Parathyroid adenoma (tissue), 2 donors: ENCODE results near the gene PPIL1.
A peak's percentile ranks its signal among the peaks of the same experiment; 100 is the strongest.

ENCODE experiments used
- H2AFZ ChIP-seq: fragments of 300-600 bp; sonication (generic); one replicate; pipeline ENCODE4 v1.7.0; 2017; ENCODE audit warnings: antibody characterized with exemption, mild to moderate bottlenecking
- H3K27ac ChIP-seq: fragments of 300-600 bp; sonication (generic); one replicate; pipeline ENCODE4 v1.7.0; 2017
- H3K27me3 ChIP-seq: fragments of 300-600 bp; sonication (generic); one replicate; pipeline ENCODE4 v1.7.0; 2017; ENCODE audit warnings: low read length; ENCODE audit not compliant: control insufficient read depth, insufficient read depth
- H3K36me3 ChIP-seq: fragments of 300-600 bp; sonication (generic); one replicate; pipeline ENCODE4 v1.7.0; 2017; ENCODE audit warnings: low read length; ENCODE audit not compliant: control insufficient read depth, insufficient read depth
- H3K4me1 ChIP-seq: fragments of 300-600 bp; sonication (generic); one replicate; pipeline ENCODE4 v1.7.0; 2017; ENCODE audit warnings: control low read depth
- H3K4me2 ChIP-seq: fragments of 300-600 bp; sonication (generic); one replicate; pipeline ENCODE4 v1.7.0; 2017; ENCODE audit warnings: low read length
- H3K4me3 ChIP-seq: fragments of 300-600 bp; sonication (generic); one replicate; pipeline ENCODE4 v1.7.0; 2017; ENCODE audit warnings: low read depth, low read length
- H3K79me2 ChIP-seq: fragments of 300-600 bp; sonication (generic); one replicate; pipeline ENCODE4 v1.7.0; 2017; ENCODE audit warnings: control low read depth
- H3K9ac ChIP-seq: fragments of 300-600 bp; sonication (generic); one replicate; pipeline ENCODE4 v1.7.0; 2017; ENCODE audit warnings: mild to moderate bottlenecking
- H3K9me3 ChIP-seq: fragments of 300-600 bp; sonication (generic); one replicate; pipeline ENCODE4 v1.7.0; 2017; ENCODE audit warnings: low read length; ENCODE audit not compliant: control insufficient read depth
- TF ChIP-seq, protein P1 (sequence below): fragments of 300-600 bp; sonication (generic); IDR thresholded peaks from one replicate; pipeline ENCODE4 v1.7.0; 2017; ENCODE audit warnings: antibody characterized with exemption, mild to moderate bottlenecking
- donor health status: primary hyperparathyroidism.

The PPIL1 gene

GRCh38 chr6:36874443-36875249 lies at the start of gene PPIL1:
PPIL1 (minus strand) TSS chr6:36874803; CDS start chr6:36874772, 31 bp downstream.
- no peaks in the 10 kb centered on the region for H3K27me3 ChIP-seq
- peaks cover 5% of the 10 kb centered on the region for H3K4me1 ChIP-seq
- peak within 1 kb of the TSS; percentile 94 for H3K27ac ChIP-seq
- H3K9me3 ChIP-seq: no peaks in the 10 kb centered on the region
- no peaks in the 10 kb centered on the region for H3K36me3 ChIP-seq
- TF ChIP-seq, protein P1, sequence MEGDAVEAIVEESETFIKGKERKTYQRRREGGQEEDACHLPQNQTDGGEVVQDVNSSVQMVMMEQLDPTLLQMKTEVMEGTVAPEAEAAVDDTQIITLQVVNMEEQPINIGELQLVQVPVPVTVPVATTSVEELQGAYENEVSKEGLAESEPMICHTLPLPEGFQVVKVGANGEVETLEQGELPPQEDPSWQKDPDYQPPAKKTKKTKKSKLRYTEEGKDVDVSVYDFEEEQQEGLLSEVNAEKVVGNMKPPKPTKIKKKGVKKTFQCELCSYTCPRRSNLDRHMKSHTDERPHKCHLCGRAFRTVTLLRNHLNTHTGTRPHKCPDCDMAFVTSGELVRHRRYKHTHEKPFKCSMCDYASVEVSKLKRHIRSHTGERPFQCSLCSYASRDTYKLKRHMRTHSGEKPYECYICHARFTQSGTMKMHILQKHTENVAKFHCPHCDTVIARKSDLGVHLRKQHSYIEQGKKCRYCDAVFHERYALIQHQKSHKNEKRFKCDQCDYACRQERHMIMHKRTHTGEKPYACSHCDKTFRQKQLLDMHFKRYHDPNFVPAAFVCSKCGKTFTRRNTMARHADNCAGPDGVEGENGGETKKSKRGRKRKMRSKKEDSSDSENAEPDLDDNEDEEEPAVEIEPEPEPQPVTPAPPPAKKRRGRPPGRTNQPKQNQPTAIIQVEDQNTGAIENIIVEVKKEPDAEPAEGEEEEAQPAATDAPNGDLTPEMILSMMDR: no peak
- no peaks in the 10 kb centered on the region for H3K79me2 ChIP-seq
- H3K4me2 ChIP-seq: peak within 1 kb of the TSS; percentile 57
- H3K4me3 ChIP-seq: peak within 1 kb of the TSS; percentile 99
- peak within 1 kb of the TSS; percentile 64 for H3K9ac ChIP-seq
- H2AFZ ChIP-seq: peak within 1 kb of the TSS; percentile 97

GRCh38 chr6:36924131-36924530 lies 49.5 kb upstream of the PPIL1 start:
- Histone ChIP-seq H3K4me1 (peaks cover 4% of the 10 kb centered on the region), H3K4me2 (no peak overlapping the region), H2AFZ (no peak overlapping the region), H3K27ac (no peak overlapping the region), H3K9me3 (no peaks in the 10 kb centered on the region), H3K27me3 (no peaks in the 10 kb centered on the region), H3K36me3 (no peaks in the 10 kb centered on the region), H3K4me3 (no peak overlapping the region), H3K79me2 (no peaks in the 10 kb centered on the region), H3K9ac (no peak overlapping the region)
- TF ChIP-seq, protein P1: no peak

- TF ChIP-seq, protein P1: no peak
- H3K4me1 ChIP-seq: peaks cover 23% of the 10 kb centered on the region
- H3K27me3 ChIP-seq: no peaks in the 10 kb centered on the region
- no peak overlapping the region for H3K27ac ChIP-seq
- no peaks in the 10 kb centered on the region for H3K36me3 ChIP-seq
- no peak overlapping the region for H3K4me3 ChIP-seq
- H3K79me2 ChIP-seq: no peaks in the 10 kb centered on the region
- H3K9ac ChIP-seq: no peak overlapping the region
- no peaks in the 10 kb centered on the region for H3K9me3 ChIP-seq
- no peak overlapping the region for H2AFZ ChIP-seq
- H3K4me2 ChIP-seq: no peak overlapping the region
Measured at GRCh38 chr6:36920546-36920945, 45.9 kb upstream of the PPIL1 start.

DNA sequence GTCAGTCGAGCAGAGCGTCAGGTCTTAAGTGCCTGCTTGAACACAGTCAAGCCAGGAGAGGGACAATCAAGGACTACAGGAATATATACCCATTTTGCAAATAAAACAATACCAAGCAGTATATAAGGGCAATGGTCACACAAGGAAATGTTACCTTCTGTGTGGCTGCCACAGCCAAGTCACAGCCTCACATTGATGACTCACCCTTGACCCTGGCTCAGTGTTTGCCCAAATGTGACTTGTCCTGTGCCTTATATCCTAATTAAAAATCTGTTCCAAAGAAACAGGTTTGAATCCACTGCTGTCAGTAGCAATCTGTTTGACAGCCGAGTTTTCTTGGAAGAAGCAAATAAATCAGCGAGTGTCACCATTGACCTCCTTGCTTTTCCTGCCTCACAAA lies 45.4 kb upstream of the PPIL1 start:
- H3K4me2 ChIP-seq: no peak overlapping the region
- no peaks in the 10 kb centered on the region for H3K79me2 ChIP-seq
- peaks cover 23% of the 10 kb centered on the region for H3K4me1 ChIP-seq
- H2AFZ ChIP-seq: no peak overlapping the region
- no peaks in the 10 kb centered on the region for H3K27me3 ChIP-seq
- H3K4me3 ChIP-seq: no peak overlapping the region
- H3K9ac ChIP-seq: no peak overlapping the region
- H3K36me3 ChIP-seq: no peaks in the 10 kb centered on the region
- no peak overlapping the region for H3K27ac ChIP-seq
- TF ChIP-seq, protein P1: no peak
- H3K9me3 ChIP-seq: no peaks in the 10 kb centered on the region
